Activated naive CD4-positive, alpha-beta T cell treated with anti-CD3 and anti-CD28 coated beads, Interleukin-2, amount 50 U/mL, for 24 hours (primary cell): ENCODE results near the gene GMDS.
A peak's percentile ranks its signal among the peaks of the same experiment; 100 is the strongest.

Experiments
- H3K27ac Mint-ChIP-seq: one replicate; pipeline ENCODE4 v1.8.0; 2021; ENCODE audit warnings: mild to moderate bottlenecking, mixed read lengths
- H3K27me3 Mint-ChIP-seq: one replicate; pipeline ENCODE4 v1.8.0; 2021; ENCODE audit warnings: mixed read lengths
- H3K36me3 Mint-ChIP-seq: one replicate; pipeline ENCODE4 v1.8.0; 2021; ENCODE audit warnings: mixed read lengths
- H3K4me1 Mint-ChIP-seq: one replicate; pipeline ENCODE4 v1.8.0; 2021; ENCODE audit warnings: mixed read lengths
- H3K4me3 Mint-ChIP-seq: one replicate; pipeline ENCODE4 v1.8.0; 2021; ENCODE audit warnings: mild to moderate bottlenecking, mixed read lengths
- H3K9me3 Mint-ChIP-seq: one replicate; pipeline ENCODE4 v1.8.0; 2021; ENCODE audit warnings: mixed read lengths

Gene GMDS

DNA sequence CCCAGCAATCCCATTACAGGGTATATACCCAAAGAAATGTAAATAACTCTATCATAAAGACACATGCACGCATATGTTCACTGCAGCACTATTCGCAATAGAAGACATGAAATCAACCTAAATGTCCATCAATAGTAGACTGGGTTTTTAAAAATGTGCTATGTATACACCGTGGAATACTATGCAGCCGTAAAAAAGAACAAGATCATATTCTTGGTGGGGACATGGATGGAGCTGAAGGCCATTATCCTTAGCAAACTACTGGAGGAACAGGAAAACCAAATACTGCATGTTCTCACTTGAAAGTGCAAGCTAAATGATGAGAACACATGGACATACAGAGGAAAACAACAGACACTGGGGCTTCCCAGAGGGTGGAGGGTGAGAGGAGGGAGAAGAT lies 201.2 kb downstream of the GMDS start:
- no peak overlapping the region for H3K4me3 Mint-ChIP-seq
- H3K9me3 Mint-ChIP-seq: no peaks in the 10 kb centered on the region
- H3K27me3 Mint-ChIP-seq: no peaks in the 10 kb centered on the region
- H3K27ac Mint-ChIP-seq: no peak overlapping the region
- peaks cover 12% of the 10 kb centered on the region for H3K4me1 Mint-ChIP-seq
- peaks cover 3% of the 10 kb centered on the region for H3K36me3 Mint-ChIP-seq

DNA sequence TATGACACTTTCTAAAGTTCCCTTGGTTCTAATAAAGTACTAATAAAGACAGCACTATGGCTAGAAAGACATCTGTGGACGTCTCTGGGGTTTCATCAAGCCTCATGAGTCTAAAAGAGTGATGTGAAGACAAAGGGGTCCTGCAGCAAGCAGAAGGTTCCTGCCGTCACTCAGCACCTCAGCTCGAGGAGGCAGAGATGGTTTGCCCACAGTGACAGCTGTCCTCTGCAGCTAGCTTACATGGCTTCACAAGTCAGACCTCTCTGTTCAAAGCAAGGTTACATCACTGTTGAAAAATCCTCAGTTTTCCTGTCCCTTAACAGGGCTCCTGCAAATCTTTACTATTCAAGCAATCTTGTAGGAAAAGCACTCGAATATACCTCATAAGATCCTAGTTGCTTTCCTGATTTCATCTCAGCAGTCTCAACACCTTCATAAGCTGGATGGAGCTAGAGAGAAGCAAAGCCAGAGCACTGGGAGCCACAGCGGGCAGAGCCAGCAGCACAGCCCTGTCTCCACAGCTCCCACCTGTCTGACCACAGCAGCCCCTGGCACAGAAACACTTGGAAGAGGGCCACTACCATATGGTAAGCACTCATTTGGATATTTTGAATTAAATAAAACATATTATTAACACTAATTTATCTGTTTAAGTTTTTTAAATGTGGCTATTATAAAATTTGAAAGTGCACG lies 202.3 kb downstream of the GMDS start:
- no peaks in the 10 kb centered on the region for H3K9me3 Mint-ChIP-seq
- no peaks in the 10 kb centered on the region for H3K27me3 Mint-ChIP-seq
- no peak overlapping the region for H3K27ac Mint-ChIP-seq
- no peak overlapping the region for H3K4me3 Mint-ChIP-seq
- H3K4me1 Mint-ChIP-seq: peaks cover 23% of the 10 kb centered on the region
- peaks cover 3% of the 10 kb centered on the region for H3K36me3 Mint-ChIP-seq

DNA sequence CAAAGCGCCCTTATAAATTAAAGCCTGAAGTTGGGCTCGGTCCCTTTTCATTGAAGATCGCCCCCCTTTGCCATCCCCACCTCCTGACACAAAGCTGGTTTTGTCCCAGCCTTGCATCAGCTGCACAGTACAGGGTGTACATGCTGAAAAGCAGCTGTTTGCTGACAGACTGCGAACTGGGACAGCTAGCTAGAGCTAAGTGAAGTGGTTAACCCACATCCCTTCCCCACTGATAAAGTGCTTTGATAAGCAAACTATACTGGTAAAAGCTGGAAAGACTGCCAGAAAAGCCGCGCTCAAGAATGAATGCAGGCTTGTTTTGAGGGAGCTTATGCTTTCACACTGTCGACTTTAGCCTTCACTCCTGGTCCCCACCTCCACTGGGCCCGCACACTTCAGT lies 207.3 kb downstream of the GMDS start:
- Mint-ChIP-seq H3K4me3 (peak overlapping the region; percentile 59), H3K27ac (no peak overlapping the region), H3K36me3 (peaks cover 4% of the 10 kb centered on the region), H3K4me1 (peaks cover 40% of the 10 kb centered on the region), H3K27me3 (no peaks in the 10 kb centered on the region), H3K9me3 (no peaks in the 10 kb centered on the region)

DNA sequence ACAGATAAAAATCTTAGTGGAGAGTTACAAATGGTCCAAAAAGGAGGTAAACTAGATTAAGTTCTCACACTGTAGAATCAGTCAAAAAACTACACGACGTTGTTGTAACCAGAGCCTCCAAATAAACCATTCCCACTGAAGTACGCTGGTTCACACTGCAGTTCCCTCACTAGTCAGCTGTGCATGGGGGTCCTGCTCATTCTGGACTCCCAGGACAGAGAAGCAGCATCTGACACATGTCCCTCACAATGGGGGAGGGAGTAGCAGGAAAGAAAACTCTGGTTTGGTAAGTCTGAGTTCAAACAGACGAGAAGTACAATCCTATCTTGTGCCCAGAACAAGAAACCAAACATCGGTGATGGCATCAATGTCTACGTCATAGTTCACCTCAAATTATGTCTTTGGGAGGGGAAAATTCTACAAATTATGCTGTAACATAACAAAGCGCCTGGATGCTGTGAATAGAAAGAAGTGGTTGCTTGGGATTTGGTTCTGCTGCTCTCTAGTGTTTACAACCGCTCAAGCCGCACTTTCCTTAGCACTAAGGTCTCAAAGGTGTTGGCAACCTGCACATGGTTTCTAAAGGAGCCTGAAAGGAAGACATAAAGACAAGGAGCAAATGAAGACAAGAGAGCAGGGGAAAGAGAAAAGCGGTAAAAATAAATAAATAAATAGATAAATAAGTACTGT lies 208.0 kb downstream of the GMDS start:
- no peaks in the 10 kb centered on the region for H3K27me3 Mint-ChIP-seq
- peaks cover 4% of the 10 kb centered on the region for H3K36me3 Mint-ChIP-seq
- no peaks in the 10 kb centered on the region for H3K9me3 Mint-ChIP-seq
- H3K4me1 Mint-ChIP-seq: peaks cover 40% of the 10 kb centered on the region
- H3K4me3 Mint-ChIP-seq: no peak overlapping the region
- no peak overlapping the region for H3K27ac Mint-ChIP-seq

DNA sequence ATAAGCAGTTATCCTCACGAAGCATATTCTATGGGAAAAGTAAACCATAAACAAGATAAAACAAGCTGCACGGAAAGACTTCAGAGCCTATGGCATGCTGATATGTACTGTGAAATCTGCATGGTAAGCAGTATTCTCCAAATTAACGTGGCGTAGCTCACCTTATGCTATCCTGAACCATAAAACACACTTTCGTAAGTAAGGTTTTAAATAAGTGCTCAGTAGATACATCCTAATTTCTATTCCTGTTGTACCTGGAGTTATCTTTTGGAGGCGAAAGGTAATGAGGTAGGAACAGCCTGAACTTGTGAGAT lies 208.7 kb downstream of the GMDS start:
- Mint-ChIP-seq H3K9me3 (no peaks in the 10 kb centered on the region), H3K27me3 (no peaks in the 10 kb centered on the region), H3K4me3 (no peak overlapping the region), H3K36me3 (peaks cover 4% of the 10 kb centered on the region), H3K4me1 (peaks cover 40% of the 10 kb centered on the region), H3K27ac (no peak overlapping the region)

DNA sequence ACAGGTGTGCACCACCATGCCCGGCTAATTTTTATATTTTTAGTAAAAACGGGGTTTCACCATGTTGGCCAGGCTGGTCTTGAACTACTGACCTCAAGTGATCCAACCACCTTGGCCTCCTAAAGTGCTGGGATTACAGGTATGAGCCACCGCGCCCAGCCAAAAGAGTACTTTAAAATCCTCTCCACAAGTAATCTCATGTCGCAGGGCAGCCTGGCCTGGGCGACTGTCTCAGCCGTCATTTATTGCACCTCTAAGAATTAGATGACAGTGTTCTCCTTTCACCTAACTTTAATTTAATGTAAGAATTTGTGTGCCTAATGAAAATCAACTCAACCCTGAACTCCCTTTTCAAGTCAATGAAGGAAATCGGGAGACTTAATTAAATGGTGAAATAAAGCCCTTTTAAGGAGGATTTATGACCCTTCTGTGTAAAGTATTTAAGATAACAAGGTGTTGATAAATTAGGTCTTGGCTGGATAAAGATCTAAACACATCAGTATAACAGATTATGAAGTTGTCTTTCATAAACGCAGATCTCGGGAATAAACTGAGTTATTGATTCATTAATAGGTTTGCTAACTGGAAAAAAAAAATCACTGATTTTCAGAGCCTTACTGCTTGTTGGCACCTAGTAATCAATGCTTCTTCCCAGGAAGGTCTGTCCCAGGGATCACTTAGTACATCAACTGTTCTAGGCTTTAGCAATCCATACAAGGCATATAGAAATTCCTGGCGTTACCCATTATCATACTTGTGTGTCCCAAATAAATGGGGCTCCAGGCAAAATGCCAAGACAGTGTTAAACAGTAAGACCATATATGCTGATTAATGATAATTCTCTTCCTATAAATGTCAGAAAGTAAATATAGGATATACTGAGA lies 209.3 kb downstream of the GMDS start:
- no peaks in the 10 kb centered on the region for H3K27me3 Mint-ChIP-seq
- peaks cover 4% of the 10 kb centered on the region for H3K36me3 Mint-ChIP-seq
- peaks cover 40% of the 10 kb centered on the region for H3K4me1 Mint-ChIP-seq
- H3K9me3 Mint-ChIP-seq: no peaks in the 10 kb centered on the region
- no peak overlapping the region for H3K27ac Mint-ChIP-seq
- no peak overlapping the region for H3K4me3 Mint-ChIP-seq

DNA sequence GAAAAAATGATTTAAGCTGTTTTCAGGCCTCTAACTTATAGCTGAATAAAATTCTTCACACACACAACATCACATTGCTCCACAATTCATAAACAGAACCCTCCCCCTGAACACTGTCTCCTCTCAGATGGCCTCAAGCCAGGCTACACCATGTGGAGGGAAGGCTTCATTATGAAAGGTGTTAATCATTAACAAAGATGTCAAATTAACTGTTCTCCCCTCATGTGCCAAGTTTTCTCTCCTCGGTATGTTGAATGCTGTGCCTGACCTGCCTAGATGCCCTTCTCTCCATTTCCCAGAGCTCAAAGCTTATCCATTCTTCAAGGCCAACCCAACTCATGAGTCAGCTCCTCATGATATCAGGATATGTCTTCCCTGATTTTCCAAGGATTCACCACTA lies 210.4 kb downstream of the GMDS start:
- H3K4me3 Mint-ChIP-seq: no peak overlapping the region
- H3K4me1 Mint-ChIP-seq: peaks cover 32% of the 10 kb centered on the region
- H3K36me3 Mint-ChIP-seq: peaks cover 4% of the 10 kb centered on the region
- no peak overlapping the region for H3K27ac Mint-ChIP-seq
- no peaks in the 10 kb centered on the region for H3K9me3 Mint-ChIP-seq
- no peaks in the 10 kb centered on the region for H3K27me3 Mint-ChIP-seq

DNA sequence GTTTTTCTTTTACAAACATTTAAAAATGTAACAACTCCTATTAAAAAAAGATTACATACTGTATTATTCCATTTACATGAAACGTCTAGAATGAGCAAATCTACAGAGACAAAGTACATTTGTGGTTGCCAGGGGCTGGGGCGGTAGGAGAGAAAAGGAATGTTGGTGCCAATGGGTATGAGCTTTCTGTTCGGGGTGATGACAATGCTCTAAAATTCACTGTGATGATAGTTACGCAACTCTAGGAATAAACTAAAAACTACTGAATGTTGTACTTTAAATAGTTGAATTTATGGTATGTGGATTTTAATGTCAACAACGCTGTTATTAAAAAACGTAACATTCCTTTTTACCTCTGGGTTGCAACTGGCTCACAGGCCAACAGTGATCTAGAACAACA lies 211.1 kb downstream of the GMDS start:
- Mint-ChIP-seq H3K4me3 (no peak overlapping the region), H3K36me3 (peaks cover 4% of the 10 kb centered on the region), H3K27ac (no peak overlapping the region), H3K27me3 (no peaks in the 10 kb centered on the region), H3K9me3 (no peaks in the 10 kb centered on the region), H3K4me1 (peaks cover 30% of the 10 kb centered on the region)

DNA sequence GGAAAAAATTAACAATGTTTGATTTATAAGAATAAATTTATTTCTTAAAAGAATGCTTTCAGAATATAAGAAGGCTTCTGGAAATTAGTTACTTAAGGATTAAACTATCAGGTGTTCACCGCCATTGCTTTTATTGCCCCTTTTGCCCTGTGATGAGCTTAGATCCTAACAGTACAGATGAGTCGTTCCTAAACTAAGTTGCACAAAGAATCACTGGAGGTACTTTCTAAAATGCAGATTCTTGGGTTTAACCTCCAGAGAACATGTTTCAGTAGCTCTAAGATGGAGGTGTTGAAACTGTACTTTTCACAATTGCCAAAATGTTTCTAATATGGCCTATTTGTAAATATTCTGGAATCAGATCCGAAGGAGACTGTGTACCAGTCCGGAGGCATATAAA lies 211.9 kb downstream of the GMDS start:
- Mint-ChIP-seq H3K27ac (no peak overlapping the region), H3K36me3 (peaks cover 4% of the 10 kb centered on the region), H3K9me3 (no peaks in the 10 kb centered on the region), H3K4me3 (no peak overlapping the region), H3K4me1 (peaks cover 31% of the 10 kb centered on the region), H3K27me3 (no peaks in the 10 kb centered on the region)

DNA sequence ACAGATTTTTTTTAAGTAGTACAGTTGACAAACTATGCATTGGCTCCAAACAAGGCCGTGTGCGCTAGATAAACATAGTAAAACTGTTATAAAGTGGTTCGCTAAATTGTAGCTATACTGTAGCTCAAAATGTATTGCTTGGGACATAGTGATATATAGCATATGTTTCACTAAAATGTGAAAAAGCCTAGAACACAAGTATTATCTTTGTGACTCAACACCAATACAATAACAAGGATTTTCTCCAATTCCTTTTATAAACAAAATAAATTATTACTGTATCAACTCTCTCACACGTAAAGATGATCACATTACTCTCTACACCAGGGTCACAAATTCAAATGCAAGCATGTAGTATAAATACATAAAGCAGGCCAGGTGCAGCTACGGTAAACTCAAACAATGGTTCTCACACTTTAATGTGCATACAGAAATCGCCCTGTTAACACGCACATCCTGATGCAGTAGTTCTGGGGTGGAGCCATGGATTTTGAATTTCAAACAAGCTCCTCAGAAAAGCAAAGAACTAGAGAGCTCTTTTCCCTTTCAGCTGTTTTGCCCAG lies 214.6 kb downstream of the GMDS start:
- H3K4me1 Mint-ChIP-seq: peaks cover 21% of the 10 kb centered on the region
- H3K4me3 Mint-ChIP-seq: no peak overlapping the region
- H3K27ac Mint-ChIP-seq: no peak overlapping the region
- H3K27me3 Mint-ChIP-seq: no peaks in the 10 kb centered on the region
- H3K36me3 Mint-ChIP-seq: peaks cover 6% of the 10 kb centered on the region
- no peaks in the 10 kb centered on the region for H3K9me3 Mint-ChIP-seq

DNA sequence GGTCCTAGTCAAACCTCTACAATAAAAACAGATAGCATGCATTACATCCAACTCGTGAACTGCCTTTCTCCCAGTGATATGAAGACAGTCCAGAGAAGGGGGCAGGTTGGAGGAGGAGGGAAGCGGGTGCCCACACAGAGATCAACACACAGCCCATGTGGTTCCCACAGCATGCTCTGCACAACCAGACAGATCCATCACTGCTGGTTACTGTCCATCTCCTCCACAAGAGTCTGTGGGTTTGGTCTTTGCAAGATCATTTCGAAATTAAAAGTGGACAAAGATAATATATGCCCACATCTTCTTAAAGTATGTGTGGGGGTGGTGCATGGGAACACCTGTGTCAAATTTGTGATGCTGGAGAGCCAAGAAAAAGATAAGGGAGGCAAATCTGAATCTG lies 215.5 kb downstream of the GMDS start:
- H3K27me3 Mint-ChIP-seq: no peaks in the 10 kb centered on the region
- no peaks in the 10 kb centered on the region for H3K9me3 Mint-ChIP-seq
- peaks cover 3% of the 10 kb centered on the region for H3K36me3 Mint-ChIP-seq
- no peak overlapping the region for H3K4me3 Mint-ChIP-seq
- H3K4me1 Mint-ChIP-seq: peaks cover 21% of the 10 kb centered on the region
- no peak overlapping the region for H3K27ac Mint-ChIP-seq

DNA sequence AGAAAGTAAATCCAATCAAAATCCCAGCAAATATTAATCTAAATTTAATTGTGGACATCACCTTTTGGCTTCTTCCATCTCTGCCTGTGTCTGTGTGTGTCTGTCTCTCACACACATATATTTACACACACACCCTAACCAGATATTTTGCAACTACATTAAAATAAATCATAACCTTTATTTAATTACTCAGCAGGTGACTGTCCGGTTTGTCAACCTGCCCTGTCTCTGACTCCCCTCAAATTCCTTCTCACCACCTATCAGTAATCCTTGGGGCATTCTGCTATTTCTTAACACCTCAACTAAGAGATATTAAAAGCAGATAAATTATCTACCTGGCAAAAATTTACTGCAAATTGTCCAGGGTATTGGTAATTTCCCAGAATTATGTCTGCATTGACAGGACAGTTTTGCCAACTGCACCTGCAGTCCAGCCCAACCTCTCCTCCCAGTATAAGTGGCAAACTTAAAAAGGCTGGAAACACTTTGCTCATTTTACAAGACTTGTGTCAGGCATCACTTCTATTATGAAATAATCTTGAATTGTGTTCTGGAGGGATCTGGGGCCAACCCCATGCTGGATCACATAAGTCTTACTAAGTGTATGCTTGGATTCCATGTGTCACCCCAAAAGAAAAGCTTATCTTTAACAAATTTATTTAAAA lies 216.1 kb downstream of the GMDS start:
- no peaks in the 10 kb centered on the region for H3K27me3 Mint-ChIP-seq
- peaks cover 25% of the 10 kb centered on the region for H3K4me1 Mint-ChIP-seq
- H3K27ac Mint-ChIP-seq: no peak overlapping the region
- peak overlapping the region; percentile 47 for H3K4me3 Mint-ChIP-seq
- peaks cover 3% of the 10 kb centered on the region for H3K36me3 Mint-ChIP-seq
- H3K9me3 Mint-ChIP-seq: no peaks in the 10 kb centered on the region

DNA sequence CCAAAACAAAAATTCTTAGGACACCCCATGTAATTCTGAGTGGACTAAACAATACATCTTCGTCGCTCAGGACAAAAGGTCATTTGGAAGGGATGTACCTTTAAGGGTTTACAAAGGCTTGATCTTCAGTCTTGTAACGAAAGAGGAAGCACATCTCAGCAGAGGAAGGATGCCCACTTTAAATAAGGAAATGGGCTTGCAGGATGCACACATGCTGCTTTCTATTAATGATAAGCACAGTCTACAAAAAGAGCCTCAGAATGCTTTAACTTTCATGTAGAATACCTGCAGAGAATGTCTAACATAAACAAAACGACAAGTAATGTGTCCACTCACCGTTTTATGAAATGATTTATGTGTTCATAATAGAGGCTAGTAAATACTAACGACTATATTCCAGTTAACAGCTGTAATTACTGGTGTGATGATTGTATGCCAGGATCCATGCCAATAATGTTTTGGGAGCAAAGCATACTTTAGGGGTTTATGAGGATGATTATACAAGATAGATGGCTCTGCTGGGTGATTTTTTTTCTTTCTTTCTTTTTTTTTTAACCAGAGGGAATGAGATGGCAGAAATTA lies 216.9 kb downstream of the GMDS start:
- H3K4me1 Mint-ChIP-seq: peaks cover 30% of the 10 kb centered on the region
- H3K36me3 Mint-ChIP-seq: peaks cover 1% of the 10 kb centered on the region
- H3K9me3 Mint-ChIP-seq: no peaks in the 10 kb centered on the region
- no peak overlapping the region for H3K4me3 Mint-ChIP-seq
- no peak overlapping the region for H3K27ac Mint-ChIP-seq
- H3K27me3 Mint-ChIP-seq: no peaks in the 10 kb centered on the region

DNA sequence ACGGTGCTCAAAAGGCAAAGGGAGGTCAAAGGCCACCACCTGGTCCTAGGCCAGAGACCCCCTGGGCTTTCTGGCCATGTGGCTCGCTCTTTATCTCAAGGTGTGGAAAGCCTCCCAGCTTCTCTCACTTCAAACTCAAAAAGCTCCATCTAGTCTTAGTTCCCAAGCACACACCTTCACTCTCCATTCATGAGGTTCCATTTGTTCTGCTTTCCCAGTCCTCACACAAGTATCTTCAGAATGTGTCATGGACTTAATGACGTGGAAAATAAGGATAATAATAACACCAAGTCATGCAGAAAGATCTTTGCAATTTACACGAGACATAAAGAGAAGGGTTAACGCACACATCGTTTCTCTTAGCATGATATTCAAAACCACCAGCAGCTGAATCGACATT lies 219.3 kb downstream of the GMDS start:
- H3K4me1 Mint-ChIP-seq: peaks cover 43% of the 10 kb centered on the region
- no peak overlapping the region for H3K27ac Mint-ChIP-seq
- H3K27me3 Mint-ChIP-seq: no peaks in the 10 kb centered on the region
- H3K36me3 Mint-ChIP-seq: peaks cover 1% of the 10 kb centered on the region
- no peaks in the 10 kb centered on the region for H3K9me3 Mint-ChIP-seq
- H3K4me3 Mint-ChIP-seq: no peak overlapping the region

DNA sequence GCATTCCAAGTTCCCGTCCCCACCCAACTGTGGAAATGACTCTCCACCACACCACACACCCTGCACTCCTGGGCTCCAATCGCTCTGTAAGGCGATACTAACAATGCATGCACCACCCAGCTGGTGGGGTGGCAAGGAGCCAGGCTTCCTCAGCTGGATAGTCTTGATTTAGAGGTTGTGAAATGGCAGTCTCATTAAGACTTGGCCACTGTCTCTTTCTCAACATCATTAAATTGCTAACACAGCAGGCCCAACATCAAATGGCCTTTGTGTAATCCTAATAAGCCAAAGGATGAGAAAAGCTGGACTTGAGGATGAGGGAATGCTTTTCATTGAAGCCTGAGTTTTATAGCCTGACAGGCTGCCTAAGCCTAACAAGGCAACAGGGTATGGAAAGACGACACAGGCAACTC lies 223.7 kb downstream of the GMDS start:
- peaks cover under 1% of the 10 kb centered on the region for H3K9me3 Mint-ChIP-seq
- H3K27me3 Mint-ChIP-seq: no peaks in the 10 kb centered on the region
- peaks cover 7% of the 10 kb centered on the region for H3K36me3 Mint-ChIP-seq
- no peak overlapping the region for H3K4me3 Mint-ChIP-seq
- H3K4me1 Mint-ChIP-seq: peaks cover 31% of the 10 kb centered on the region
- H3K27ac Mint-ChIP-seq: no peak overlapping the region
